Suppressor macrophage treated with lipopolysaccharide for 1 hour (primary cell): ENCODE data around the gene WASF2.

ENCODE experiments used
- DNase-seq, 3 donors: peaks; one replicate each; pipeline ENCODE4 v3.0.0-alpha.2; 2020 to 2022

WASF2 gene

DNA sequence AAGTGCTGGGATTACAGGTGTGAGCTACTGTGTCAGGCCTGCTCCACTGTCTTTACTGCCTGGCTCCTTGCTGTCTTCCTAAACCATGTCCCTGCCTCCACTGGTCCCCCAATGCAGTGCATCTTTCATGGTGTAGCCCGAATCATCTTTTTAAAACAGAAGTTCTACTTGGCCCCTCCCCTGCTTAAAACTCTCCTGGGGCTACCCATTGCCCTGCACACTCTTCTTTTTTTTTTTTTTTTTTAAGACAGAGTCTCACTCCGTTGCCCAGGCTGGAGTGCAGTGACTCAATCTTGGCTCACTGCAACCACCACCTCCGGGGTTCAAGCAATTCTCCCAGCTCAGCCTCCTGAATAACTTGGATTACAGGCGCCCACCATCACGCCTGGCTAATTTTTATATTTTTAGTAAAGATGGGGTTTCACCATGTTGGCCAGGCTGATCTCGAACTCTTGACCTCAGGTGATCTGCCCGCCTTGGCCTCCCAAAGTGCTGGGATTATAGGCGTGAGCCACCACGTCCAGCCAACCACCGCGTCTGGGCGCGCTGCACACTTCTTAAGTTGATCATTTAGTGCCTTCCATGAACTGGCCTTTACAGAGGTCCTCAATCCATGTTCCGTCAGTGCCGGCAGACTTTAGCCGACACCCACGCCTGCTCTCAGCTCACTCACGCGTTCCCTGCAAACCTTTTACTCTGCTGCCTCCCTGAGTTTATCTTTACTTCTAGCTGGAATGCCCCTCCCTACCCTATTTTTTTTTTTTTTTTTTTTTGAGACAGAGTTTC is 117.8 kb downstream of the WASF2 start:
- DNase-seq: no peak

DNA sequence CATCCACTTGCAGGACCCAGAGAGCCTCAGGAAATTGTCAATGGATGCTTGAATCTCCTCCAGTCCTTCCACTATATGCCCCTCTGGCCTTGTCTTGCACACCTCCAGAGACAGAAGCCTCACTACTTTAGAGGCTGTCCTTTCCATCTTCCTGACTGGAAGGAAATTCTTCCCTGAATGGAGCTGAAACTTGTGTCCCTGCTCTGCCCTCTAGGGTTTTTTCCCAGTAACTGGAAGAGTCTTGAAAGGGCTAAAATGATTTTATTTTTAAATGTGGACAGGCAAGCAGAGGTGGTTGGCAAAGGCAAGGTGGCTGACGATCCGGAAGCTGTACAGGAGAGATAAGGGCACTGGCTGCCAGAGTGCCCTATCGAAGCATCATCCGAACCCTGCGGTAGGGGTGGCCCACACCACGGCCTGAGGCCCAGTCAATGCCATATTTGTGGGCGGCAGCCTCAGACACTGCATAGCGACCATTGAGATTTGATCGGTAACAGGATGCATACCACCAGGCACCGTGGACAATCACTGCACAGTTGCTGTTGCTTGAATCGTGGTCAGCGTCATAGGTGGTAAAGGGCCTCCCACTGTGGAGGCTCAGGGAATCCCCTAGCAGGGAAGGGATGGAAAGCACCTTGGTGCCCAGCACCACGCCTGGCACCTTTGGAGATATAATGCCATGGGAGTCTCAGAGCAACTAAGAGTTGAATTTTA is 120.9 kb downstream of the WASF2 start:
- peak; percentile 41 to 65 (median 50) for DNase-seq

DNA sequence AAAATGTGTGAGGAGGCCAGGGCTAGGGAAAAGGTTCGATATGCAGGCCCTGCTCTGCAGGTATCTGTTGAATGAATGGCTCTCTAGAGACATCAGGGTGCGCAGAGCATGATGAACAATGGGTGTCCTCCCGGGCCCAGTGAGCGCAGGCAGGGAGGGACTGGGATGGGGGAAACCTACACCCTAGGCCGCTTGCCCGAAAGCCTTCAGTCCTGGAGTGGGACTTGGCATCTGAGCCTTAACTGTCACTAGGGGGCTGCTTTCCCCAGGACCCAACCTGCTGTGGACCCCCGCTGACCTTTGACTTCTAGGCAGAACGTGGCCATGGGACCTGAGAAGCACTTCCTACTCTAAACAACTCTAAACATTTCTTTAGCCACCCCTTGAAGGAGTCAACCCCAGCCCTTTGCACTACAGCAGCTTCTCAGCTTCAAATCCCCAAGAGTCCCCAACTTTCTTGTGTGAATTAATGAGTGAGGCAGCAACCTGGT is 122.8 kb downstream of the WASF2 start:
- DNase-seq: no peak

DNA sequence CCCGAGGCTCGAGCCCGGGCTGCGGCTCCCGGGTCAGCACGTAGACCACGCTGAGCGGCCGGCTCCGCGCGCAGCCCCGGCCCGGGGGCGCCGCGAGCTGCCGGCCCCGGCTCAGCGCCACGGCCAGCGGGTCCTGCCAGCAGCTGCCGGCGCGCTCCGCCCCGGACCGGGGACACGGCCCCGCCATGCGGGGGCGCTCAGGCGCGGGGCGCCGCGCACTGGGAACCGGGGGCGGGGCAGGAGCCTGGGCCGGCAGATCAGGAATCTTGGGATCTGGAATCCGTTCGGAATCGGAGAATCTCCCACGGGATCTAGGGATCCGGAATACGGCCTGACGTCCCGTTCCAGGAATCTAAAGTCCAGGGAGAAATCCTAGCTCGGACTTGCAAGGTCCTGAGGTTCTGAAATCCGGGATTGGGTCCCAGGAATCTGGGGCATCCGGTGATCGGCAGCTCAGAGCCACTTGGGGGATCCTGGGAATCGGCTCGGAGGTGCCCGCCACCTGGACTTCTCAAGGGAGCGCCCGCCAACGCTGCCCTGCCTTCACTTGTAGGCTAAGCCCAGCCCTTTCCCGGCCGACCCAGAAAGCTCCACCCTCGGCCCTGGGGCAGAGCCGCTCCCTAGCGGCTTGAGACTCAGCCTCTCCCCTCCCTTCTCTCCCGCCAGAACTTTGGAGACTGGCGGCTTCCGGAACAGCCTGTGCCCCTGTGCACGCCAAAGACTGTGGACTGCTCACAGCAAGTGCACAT is 123.4 kb downstream of the WASF2 start, which contains the start of gene MAP3K6:
Gene MAP3K6 (minus strand): TSS at position 551 of the 749 bp plus-strand sequence. CDS start 364 bp downstream, at position 187.
- DNase-seq: peak; percentile 77 to 88 (median 77)

DNA sequence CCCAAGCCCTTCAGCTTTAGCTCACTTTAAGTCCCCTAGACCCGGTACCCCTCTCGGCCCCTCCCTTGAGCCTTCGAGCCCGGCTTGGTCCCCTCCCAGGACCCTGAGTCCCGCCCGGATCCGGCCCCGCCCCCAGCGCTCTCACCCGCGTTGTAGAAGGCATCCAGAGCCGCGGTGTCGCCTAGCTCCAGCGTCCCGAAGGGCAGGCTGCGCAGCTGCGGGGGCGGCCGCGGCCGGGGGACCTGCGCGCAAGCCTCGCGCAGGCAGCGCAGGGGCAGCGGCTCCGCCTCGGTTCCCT is 123.9 kb downstream of the WASF2 start:
- DNase-seq: peak; percentile 76 to 93 (median 87)

DNA sequence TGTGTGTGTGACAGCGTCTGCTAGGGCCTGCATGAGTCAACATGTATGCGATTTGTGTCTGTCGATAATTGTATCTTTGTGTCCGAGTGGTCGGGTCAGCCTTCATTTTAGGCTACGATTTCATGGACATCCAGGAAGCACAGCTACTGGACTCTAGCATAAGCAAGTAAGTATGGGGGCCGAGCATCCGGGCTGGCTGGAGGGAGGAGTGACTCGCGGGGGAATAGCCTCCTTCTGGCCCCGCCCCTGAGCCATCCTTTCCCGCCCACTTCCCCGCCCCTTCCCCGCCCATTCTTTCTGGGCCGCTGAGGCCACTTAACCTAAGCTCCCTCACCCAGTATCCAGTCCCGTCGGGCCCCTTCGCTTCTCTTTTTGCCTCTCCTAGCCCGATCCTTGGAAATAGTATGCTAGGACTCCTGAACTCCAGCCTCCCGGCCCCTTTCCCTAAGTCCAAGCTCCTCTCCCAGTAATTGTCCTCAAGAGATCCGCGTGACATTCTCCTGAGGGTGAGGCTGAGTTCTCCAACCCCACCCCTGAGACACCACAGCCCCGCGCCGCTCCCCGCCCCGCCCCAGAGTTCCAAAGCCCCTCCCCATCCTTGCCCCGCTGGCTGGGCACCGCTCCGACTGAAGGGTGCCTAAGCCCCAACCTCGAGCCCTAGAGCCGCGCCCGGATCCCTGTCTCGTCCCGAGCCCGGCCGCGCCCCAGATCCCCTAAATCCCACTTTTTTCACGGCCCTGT is 124.4 kb downstream of the WASF2 start:
- peak; percentile 80 to 94 (median 92) for DNase-seq

DNA sequence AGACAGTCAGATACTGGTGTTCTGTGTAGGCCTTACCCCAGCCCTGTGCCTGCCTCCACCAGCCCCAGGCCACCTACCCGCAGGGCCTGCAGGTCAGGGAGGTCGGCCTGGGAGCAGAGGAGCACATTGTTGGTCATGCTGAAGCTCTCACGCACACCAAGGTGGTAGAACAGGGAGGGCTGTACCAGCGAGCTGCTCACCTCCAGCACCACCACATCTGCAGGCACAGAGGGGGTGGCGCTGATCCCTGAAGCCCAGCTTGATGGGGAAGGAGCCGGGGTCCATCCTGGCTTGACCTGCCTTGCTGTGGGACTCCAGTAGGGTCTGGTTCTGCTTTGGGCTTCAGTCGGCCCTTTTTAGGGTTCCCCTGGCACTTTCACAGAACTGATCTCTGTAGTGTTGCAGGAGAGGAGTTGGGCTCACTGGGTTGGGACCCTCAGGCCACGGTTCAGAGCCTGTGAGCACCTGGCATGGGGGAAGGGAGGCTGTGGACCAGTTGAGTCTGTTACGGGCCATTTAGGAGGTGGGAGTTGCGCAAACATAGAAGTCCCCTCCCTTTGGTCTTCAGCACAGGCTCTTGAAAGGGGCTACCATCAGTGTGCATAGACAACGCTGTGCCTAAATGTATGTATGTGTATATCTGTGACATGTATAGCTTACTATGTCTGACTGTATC is 125.1 kb downstream of the WASF2 start:
- no peak for DNase-seq

DNA sequence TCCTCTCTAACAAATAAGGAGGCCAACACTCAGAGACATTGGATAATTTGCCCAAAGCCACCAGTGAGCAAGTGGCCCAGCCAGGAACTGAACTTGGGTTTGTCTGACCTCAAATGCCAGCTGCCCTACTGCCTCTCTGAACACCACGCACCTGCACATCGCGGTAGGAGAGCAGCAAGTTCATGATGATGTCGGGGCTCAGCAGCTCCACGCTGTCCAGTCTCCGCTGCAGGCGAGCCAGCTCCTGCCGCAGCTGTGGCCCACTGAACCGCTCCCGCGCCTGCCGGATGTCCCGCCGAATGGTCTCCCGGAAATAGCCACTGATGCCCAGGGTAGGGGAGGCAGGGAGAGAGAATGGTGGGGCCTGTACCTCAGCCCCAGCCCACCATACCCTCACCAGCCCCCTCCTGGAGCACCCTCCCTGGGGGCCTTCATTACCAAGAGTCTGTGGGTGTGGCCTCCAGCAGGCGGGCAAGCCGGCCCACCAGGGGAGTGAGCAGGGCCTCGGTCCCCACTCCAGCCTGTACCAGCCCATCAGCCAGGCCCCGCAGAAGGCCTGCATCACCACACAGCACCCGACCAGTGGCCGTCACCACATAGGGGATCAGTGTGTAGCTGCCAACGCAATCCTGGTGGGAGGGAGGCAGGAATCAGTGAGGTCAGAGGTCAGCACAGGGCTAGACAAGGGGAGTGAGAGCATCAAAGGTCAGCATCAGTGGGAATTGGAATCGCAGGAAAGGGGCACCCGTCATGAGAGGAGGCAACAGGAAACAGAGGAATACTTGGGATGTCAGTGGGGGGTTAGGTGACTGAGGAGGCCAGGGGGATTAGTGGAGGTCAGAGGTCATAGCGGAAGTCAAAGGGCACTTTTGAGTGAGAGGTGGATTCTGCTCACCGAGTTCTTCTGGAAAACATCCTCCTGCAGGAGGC is 125.9 kb downstream of the WASF2 start:
- DNase-seq: no peak

DNA sequence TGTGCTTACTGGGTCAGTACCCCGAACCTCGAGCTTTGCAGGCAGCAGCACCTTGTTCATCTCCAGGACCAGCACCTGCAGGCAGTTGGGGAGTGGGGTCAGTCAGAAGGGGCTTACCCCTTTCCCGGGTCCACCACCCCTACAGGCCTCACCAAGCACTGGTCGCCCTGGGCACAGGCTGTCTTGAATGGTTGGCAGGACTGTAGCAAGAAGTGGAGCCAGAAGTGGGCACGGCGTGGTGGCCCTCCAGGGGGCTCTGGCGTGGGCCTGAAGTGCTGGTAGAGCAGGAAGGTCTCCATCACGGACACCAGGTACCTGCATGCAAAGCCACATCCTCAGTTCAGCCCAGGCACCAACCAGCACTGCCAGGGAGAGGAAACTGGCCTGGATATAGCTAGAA is 128.4 kb downstream of the WASF2 start:
- no peak for DNase-seq

DNA sequence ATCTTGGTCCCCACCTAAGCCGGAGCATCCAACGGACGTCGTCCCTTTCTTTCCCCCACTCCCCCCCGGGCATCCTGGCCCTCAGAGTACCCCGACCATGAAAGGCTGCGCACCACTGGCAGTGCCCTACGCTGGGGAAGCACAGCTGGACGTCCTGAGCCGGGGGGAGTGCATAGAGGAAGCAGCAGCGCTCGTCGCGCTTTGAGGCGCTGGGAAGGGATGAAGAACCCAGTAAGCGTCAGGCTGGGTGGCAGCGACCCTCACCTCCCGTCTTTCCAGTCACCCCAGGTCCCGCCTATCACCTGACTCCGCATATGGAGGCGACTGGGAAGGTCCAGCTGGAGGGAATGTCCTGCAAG is 128.9 kb downstream of the WASF2 start:
- no peak for DNase-seq

DNA sequence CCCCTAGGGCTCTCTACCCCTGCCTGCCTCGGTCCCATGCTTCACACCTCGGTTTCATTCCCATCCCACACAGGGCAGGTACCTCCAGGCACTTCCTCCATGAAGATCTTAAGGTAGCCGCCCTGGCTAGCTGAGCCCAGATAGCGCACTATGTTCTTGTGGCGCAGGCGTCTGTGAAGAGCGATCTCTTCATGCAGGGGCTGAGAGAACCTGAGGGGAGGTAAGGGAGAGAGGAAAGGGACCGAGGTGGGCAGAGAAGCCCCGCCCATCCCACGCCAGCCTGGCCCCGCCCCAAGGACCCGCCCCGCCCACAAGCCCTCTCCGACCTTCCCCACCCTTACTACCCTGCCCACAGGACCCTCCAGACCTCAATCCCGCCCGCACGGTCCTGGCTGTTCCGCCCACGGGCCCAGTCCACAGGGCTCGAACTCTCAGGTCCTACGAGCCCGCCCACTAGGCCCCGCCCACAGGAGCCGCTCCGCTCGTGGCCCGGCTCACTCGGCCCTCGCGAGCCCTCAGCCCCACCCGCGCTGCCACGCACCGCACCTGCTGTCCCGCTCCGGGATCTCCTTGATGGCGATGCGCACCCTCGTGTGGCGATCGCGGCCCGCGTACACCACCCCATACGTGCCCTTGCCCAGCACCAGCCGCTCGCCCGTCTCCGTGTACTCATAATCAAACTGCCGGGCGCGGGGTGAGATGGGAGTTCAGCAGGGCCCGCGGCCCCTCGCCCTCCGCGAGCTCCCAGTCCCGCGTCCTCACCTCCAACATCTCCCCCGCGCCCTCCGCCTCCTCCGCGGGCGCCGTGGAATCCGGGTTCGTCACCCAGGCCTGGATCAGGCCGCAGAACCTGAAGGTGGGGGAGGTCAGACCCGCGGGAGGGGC is 129.6 kb downstream of the WASF2 start:
- peak in 2 of 3 donors; percentile 32 to 53 for DNase-seq

DNA sequence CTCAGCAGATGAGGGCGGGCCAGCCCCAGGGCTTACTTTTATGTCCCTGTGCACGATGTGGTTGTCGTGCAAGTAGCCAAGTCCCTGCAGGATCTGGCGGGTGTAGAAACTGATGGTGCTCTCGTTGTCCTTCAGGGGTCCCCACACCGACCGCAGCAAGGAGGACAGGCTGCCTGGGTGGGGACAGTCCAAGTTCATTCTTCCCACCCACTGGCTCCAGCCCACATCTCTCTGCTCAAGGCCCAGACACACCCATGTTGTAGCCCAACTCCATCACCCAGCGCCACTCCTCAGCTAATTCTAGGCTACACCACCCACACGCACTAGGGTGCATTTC is 130.2 kb downstream of the WASF2 start:
- no peak for DNase-seq

DNA sequence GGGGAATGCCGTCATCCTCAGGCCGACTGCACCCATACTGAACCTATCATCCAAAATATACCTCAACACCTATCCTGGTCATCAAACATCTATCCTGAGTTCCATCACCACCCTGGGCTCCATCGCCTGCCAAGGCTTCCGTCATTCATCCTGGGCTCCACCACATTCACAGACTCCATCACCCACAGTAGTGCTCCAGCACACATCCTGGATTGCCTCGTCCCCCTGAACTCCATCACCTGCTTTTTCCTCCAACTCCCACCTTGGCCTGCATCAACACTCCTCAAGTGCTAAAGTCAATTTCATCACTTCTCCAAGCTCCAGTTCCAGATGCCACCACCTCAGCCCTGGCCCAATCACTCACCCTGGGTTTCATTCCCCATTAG is 131.0 kb downstream of the WASF2 start:
- DNase-seq: no peak

DNA sequence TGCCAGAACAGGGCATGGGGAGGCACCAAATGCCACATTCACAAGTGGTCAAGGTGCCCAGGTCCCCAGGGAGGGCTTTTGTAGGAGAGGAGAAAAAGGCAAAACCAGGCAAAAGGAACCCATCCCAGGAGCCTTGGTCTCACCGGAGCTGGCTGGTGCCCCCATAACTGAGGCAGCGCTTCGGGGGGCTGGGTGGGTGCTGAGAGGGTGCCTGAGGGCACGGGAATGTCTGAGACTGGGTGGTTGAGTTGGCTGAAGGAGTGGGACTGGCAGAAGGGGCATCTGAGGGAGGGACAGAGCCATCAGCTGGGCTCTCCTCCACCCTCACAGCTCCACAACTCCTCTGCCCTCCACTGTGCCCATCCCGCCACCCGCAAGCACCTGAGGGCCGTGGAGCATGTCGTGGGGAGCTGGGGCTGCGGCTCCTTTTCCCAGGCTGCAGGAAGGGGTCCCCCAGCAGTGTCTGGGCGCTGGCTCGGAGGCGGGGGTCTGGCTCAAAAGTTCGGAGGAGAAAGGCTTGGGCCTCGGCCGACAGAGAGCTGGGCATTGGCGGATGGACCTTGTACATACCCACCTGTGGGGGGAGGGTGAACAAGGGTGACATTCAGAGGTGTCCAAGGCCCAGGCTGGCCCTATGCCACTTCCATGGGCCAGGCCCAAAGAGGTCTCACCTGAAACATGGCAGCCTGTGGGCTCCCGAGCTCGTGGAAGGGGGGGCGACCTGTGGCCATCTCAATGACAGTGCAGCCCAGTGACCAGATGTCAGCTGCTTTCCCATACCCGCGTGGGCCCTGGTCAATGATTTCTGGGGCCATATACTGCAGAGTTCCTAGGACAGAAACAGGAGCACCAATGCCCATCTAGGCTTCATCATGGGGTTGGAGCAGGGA is 131.7 kb downstream of the WASF2 start:
- DNase-seq: no peak

DNA sequence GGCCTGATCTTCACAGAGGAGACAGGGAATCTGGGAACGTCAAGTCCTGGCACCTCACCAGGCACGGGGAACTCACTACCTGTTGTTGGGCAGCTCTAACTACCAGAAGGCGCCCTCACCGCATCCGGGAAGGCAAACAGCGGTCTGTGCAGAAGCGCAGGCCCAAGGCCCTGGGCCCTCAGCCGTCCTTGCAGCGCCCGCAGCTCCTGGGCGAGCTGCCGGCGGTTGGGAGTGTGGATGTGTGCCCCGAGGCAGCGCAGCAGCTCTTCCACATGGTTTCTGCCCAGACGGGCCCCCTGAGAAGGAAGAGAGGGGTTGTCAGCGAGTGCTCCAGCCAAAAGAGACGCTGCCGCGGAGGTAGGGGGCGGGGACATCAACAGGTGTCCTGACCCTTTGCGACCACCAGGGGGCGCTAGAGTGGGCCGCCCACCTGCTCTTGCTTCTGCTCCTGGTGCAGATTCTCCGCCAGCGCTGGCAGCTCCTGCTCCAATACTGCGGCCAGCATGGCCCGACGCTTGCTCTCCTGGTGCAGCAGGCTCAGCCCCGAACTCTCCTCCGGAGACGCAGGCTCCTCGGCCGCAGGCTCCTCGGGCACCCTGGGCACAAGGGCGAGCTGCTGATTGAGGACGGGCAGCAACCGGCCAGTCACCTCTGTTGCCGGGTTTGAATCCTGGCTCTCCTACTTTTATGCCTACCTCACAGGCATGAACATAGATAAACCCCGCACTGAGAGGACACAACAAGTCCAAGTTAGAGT is 132.5 kb downstream of the WASF2 start:
- DNase-seq: peak; percentile 70 to 83 (median 76)

DNA sequence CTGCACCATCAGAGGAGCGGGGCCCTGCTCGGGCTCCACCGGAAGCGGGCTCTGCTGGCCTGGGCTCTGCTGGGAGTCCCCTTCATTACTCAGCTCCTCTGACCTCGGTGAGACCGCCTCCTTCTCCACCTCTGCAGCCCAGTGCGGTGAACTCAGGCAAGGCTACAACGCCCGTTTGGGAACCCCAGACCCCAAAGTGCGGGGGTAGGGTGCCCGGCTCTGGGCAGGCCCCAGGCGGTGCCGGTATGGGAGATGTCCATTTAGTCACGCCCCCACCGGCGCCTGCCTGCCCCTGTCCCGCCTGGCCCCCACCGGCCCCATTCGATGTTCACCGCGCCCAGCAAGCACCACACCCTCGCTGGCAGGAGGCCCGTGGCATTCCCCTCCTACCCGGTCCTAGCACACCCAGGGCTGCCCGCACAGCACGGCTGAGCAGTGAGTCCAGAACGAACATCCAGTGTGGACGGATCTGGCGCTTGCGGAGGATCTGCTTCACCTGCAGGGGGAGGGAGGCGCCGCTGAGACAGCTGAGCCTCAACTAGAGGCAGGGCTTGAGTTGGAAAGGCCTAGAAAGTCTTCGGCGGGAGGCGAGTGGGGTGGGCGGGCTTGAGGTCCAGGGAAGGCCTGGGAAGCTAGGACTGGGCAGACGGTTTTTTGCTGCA is 133.2 kb downstream of the WASF2 start:
- peak; percentile 48 to 63 (median 56) for DNase-seq

DNA sequence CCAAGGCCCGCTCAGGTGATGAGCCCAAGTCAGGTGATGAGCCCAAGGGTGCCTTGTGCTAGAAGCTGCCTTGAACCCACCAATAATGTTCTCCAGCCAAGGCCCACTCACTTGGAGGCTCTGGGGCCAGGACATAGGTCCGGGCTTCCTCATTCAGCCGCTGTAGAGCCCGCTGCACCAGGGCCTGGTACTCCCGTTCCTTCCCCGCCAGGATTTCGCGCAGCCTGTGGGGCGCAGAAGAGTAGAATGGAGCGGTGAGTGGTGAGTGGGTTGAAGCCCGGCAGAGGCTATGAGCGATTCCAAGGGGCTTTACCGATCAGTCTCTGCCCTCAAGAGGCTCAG is 133.7 kb downstream of the WASF2 start:
- DNase-seq: no peak

DNA sequence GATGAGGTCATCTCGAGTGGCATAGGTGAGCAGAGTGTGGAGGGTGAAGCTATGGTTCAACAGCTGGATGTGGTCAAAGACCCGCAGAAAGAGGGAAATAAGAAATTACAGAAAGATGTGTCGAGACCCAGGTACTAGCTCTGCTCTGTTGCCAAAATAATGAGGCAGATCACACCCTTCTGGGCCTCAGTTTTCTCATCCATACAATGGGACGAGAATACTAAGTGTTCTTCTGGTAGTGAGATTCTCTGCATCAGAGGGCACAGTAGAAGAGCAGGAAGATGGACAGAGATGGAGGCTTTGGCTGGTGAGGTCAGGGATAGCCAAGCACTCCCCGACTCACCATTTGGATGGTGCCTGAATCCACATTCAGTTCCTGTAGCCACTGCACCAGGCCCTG is 134.3 kb downstream of the WASF2 start:
- no peak for DNase-seq
